ENCODE results near the gene ACSL3.

DNA sequence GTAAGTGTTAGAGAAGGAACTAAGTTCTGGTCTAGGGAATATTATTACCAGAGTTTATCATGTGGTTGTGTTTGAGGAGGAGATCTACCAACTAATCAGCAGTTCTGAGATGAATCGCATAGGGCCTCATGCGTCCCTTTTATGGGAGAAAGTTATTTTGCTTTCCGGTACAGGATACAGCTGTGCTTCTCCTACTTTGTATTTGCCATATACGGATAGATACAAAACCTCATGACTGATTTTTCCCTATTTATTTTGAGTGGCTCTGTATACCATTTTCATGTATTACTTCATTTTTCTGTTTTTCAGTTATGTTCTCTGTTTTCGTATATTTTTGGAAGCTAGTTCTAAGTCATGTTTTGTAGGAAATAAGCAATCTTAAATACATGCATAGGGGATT is 66.8 kb downstream of the ACSL3 start:
- TF ChIP-seq, protein P1, sequence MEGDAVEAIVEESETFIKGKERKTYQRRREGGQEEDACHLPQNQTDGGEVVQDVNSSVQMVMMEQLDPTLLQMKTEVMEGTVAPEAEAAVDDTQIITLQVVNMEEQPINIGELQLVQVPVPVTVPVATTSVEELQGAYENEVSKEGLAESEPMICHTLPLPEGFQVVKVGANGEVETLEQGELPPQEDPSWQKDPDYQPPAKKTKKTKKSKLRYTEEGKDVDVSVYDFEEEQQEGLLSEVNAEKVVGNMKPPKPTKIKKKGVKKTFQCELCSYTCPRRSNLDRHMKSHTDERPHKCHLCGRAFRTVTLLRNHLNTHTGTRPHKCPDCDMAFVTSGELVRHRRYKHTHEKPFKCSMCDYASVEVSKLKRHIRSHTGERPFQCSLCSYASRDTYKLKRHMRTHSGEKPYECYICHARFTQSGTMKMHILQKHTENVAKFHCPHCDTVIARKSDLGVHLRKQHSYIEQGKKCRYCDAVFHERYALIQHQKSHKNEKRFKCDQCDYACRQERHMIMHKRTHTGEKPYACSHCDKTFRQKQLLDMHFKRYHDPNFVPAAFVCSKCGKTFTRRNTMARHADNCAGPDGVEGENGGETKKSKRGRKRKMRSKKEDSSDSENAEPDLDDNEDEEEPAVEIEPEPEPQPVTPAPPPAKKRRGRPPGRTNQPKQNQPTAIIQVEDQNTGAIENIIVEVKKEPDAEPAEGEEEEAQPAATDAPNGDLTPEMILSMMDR (IDR thresholded peaks at IDR 0.05) = no peak
- TF ChIP-seq POLR2A (IDR thresholded peaks at IDR 0.05) = no peak
- TF ChIP-seq POLR2AphosphoS5 (IDR thresholded peaks at IDR 0.05) = no peak
- no peak for TF ChIP-seq EP300 (IDR thresholded peaks at IDR 0.05)
